Neuronal stem cell (in vitro differentiated cells): ENCODE results near the gene CCDC127.

ENCODE experiments used
- DNase-seq: peaks from one replicate; pipeline ENCODE4 v3.0.0-alpha.2; 2013; ENCODE audit warnings: low spot score
- H2AFZ ChIP-seq: one replicate; pipeline ENCODE4 v1.6.1; 2013; ENCODE audit warnings: mild to moderate bottlenecking, low read length, inconsistent platforms
- H2AK5ac ChIP-seq: 2 replicates; pipeline ENCODE4 v1.6.1; 2013; ENCODE audit warnings: low read depth, mild to moderate bottlenecking, inconsistent platforms, low read length, moderate library complexity, mixed read lengths
- H2BK120ac ChIP-seq: 2 replicates; pipeline ENCODE4 v1.6.1; 2013; ENCODE audit warnings: low read depth, mild to moderate bottlenecking, inconsistent platforms, low read length, moderate library complexity, mixed read lengths
- H2BK12ac ChIP-seq: one replicate; pipeline ENCODE4 v1.6.1; 2013; ENCODE audit warnings: low read length, inconsistent platforms
- H2BK15ac ChIP-seq: 2 replicates; pipeline ENCODE4 v1.6.1; 2013; ENCODE audit warnings: mild to moderate bottlenecking, low read length, inconsistent platforms, mixed read lengths
- H2BK5ac ChIP-seq: one replicate; pipeline ENCODE4 v1.6.1; 2013; ENCODE audit warnings: inconsistent platforms, mild to moderate bottlenecking, low read length, moderate library complexity
- H3K14ac ChIP-seq: one replicate; pipeline ENCODE4 v1.6.1; 2013; ENCODE audit warnings: low read length, inconsistent platforms
- H3K18ac ChIP-seq: 2 replicates; pipeline ENCODE4 v1.6.1; 2013; ENCODE audit warnings: low read length, inconsistent platforms
- H3K23ac ChIP-seq: 2 replicates; pipeline ENCODE4 v1.6.1; 2013; ENCODE audit warnings: low read depth, mild to moderate bottlenecking, mixed read lengths, low read length, inconsistent platforms; ENCODE audit not compliant: poor library complexity
- H3K27ac ChIP-seq: replicated peaks from 3 replicates; pipeline ENCODE4 v1.5.1; 2013; ENCODE audit warnings: low read length, inconsistent platforms
- H3K27me3 ChIP-seq, 3 experiments: 2 replicates each; pipeline ENCODE4 v1.6.1; 2013; ENCODE audit warnings: low read length in 3 of 3, mild to moderate bottlenecking in 2 of 3, inconsistent platforms in 1 of 3, low read depth in 1 of 3, mixed read lengths in 1 of 3, moderate library complexity in 1 of 3; ENCODE audit not compliant: control insufficient read depth in 3 of 3, insufficient read depth in 3 of 3
- H3K36me3 ChIP-seq, 2 donors: replicated peaks in 1 of 2; 2 replicates each; pipeline ENCODE4 v1.6.1; 2013; ENCODE audit warnings: low read length in 2 of 2; ENCODE audit not compliant: control insufficient read depth in 2 of 2, insufficient read depth in 2 of 2
- H3K4ac ChIP-seq: 2 replicates; pipeline ENCODE4 v1.6.1; 2013; ENCODE audit warnings: inconsistent platforms, mild to moderate bottlenecking, low read length, moderate library complexity
- H3K4me1 ChIP-seq, 2 donors: 1 replicate in 1 of 2; 2 replicates in 1 of 2; pipeline ENCODE4 v1.6.1; 2013; ENCODE audit warnings: low read length in 2 of 2, low read depth in 1 of 2; ENCODE audit not compliant: control insufficient read depth in 2 of 2, insufficient read depth in 1 of 2
- H3K4me2 ChIP-seq: one replicate; pipeline ENCODE4 v1.6.1; 2013; ENCODE audit warnings: mild to moderate bottlenecking, low read length, inconsistent platforms; ENCODE audit not compliant: insufficient read depth, poor library complexity, severe bottlenecking
- H3K4me3 ChIP-seq, 2 donors: 2 replicates each; pipeline ENCODE4 v1.5.1; 2013; ENCODE audit warnings: low read length in 2 of 2, mild to moderate bottlenecking in 2 of 2, inconsistent platforms in 1 of 2, moderate library complexity in 1 of 2
- H3K79me1 ChIP-seq: one replicate; pipeline ENCODE4 v1.6.1; 2013; ENCODE audit warnings: low read depth, mild to moderate bottlenecking, inconsistent platforms, low read length, moderate library complexity
- H3K9ac ChIP-seq: one replicate; pipeline ENCODE4 v1.6.1; 2013; ENCODE audit warnings: mild to moderate bottlenecking, low read depth, low read length, inconsistent platforms; ENCODE audit not compliant: poor library complexity
- H3K9me3 ChIP-seq, 2 donors: replicated peaks in 1 of 2; 2 replicates each; pipeline versions ENCODE3 to v1.6.1; 2013; ENCODE audit warnings: low read length in 2 of 2, mild to moderate bottlenecking in 2 of 2, inconsistent platforms in 1 of 2, low read depth in 1 of 2, mixed read lengths in 1 of 2, moderate library complexity in 1 of 2; ENCODE audit not compliant: control insufficient read depth in 2 of 2, insufficient read depth in 1 of 2
- H4K8ac ChIP-seq: one replicate; pipeline ENCODE4 v1.6.1; 2013; ENCODE audit warnings: low read depth, mild to moderate bottlenecking, inconsistent platforms, low read length, moderate library complexity
- H4K91ac ChIP-seq: one replicate; pipeline ENCODE4 v1.6.1; 2013; ENCODE audit warnings: low read length, low read depth, mild to moderate bottlenecking, inconsistent platforms; ENCODE audit not compliant: poor library complexity
- WGBS, 2 donors: extraction: QIAGEN DNeasy Blood & Tissue Kit; methylation state at CpG; one replicate each; pipeline ENCODE4 v1.1.7; 2013; ENCODE audit warnings: missing lambda C conversion rate in 2 of 2, mixed read lengths in 1 of 2; ENCODE audit not compliant: insufficient read length in 2 of 2, insufficient replicate concordance in 1 of 2; ENCODE audit errors: extremely low coverage in 2 of 2; 5-methylcytosine and 5-hydroxymethylcytosine counted together

CCDC127 gene

GRCh38 chr5:201672-202071 is 16.3 kb downstream of the CCDC127 start:
- no peak overlapping the region for H2BK5ac ChIP-seq
- no peak overlapping the region for H3K18ac ChIP-seq
- peaks cover 19 to 47% of the 10 kb centered on the region in 2 donors for H3K36me3 ChIP-seq
- H3K27me3 ChIP-seq, result no peaks in the 10 kb centered on the region
- H4K91ac ChIP-seq, result no peak overlapping the region
- H3K27ac ChIP-seq, result no peak overlapping the region
- H2BK120ac ChIP-seq, result no peak overlapping the region
- no peak overlapping the region for H3K4ac ChIP-seq
- DNase-seq, result no peak
- peaks cover 2 to 8% of the 10 kb centered on the region in 2 donors for H3K4me1 ChIP-seq
- H4K8ac ChIP-seq, result no peak overlapping the region
- no CpG with 5 or more reads among the region's 8 CpGs for WGBS, 2 donors
- H3K9ac ChIP-seq, result no peak overlapping the region
- peaks cover 0 to 2% of the 10 kb centered on the region in 2 donors for H3K9me3 ChIP-seq
- H3K79me1 ChIP-seq, result peaks cover 18% of the 10 kb centered on the region
- no peak overlapping the region for H2AK5ac ChIP-seq
- no peak overlapping the region for H3K4me2 ChIP-seq
- H2AFZ ChIP-seq, result no peak overlapping the region
- no peak overlapping the region for H3K14ac ChIP-seq
- H3K4me3 ChIP-seq, result no peak overlapping the region
- H2BK12ac ChIP-seq, result no peak overlapping the region
- no peak overlapping the region for H3K23ac ChIP-seq
- H2BK15ac ChIP-seq, result no peak overlapping the region

GRCh38 chr5:200985-201384 is 17.0 kb downstream of the CCDC127 start:
- no peak overlapping the region for H2BK12ac ChIP-seq

GRCh38 chr5:199950-200645 is 17.9 kb downstream of the CCDC127 start:
- DNase-seq, result no peak
- peak overlapping the region; percentile 12 for H3K9ac ChIP-seq
- peak overlapping the region; percentile 81 for H2AK5ac ChIP-seq
- peak overlapping the region; percentile 47 for H2BK15ac ChIP-seq
- peaks cover 0 to 2% of the 10 kb centered on the region in 2 donors for H3K9me3 ChIP-seq
- peaks cover 7 to 8% of the 10 kb centered on the region in 2 donors for H3K4me1 ChIP-seq
- no peak overlapping the region for H2AFZ ChIP-seq
- no peak overlapping the region for H2BK12ac ChIP-seq
- H3K79me1 ChIP-seq, result peaks cover 16% of the 10 kb centered on the region
- H3K4me2 ChIP-seq, result no peak overlapping the region
- peaks cover 13 to 32% of the 10 kb centered on the region in 2 donors for H3K36me3 ChIP-seq
- H2BK120ac ChIP-seq, result no peak overlapping the region
- H3K27ac ChIP-seq, result peak overlapping the region; percentile 45
- no peak overlapping the region for H3K14ac ChIP-seq
- H2BK5ac ChIP-seq, result no peak overlapping the region
- H4K8ac ChIP-seq, result peak overlapping the region; percentile 24
- H3K4ac ChIP-seq, result no peak overlapping the region
- no peaks in the 10 kb centered on the region for H3K27me3 ChIP-seq
- WGBS, 2 donors, result no CpG with 5 or more reads among the region's 23 CpGs
- peak overlapping the region; percentile 65 for H3K18ac ChIP-seq
- no peak overlapping the region for H3K4me3 ChIP-seq
- peak overlapping the region; percentile 57 for H3K23ac ChIP-seq
- no peak overlapping the region for H4K91ac ChIP-seq

More at GRCh38 chr5:200985-201384, 17.0 kb downstream of the CCDC127 start:
- Histone ChIP-seq H3K4ac (no peak overlapping the region), H3K79me1 (peaks cover 18% of the 10 kb centered on the region), H2AFZ (no peak overlapping the region), H3K23ac (no peak overlapping the region), H2BK15ac (no peak overlapping the region), H3K9ac (no peak overlapping the region), H3K14ac (no peak overlapping the region), H2BK5ac (no peak overlapping the region), H2AK5ac (no peak overlapping the region), H3K36me3 (peaks cover 19 to 40% of the 10 kb centered on the region in 2 donors), H3K27me3 (no peaks in the 10 kb centered on the region), H3K4me3 (no peak overlapping the region), H3K4me2 (no peak overlapping the region), H4K8ac (no peak overlapping the region), H3K27ac (no peak overlapping the region), H4K91ac (no peak overlapping the region), H3K4me1 (peaks cover 5 to 8% of the 10 kb centered on the region in 2 donors), H3K18ac (no peak overlapping the region), H2BK120ac (no peak overlapping the region), H3K9me3 (peaks cover 0 to 2% of the 10 kb centered on the region in 2 donors)
- no peak for DNase-seq
- WGBS, 2 donors, result no CpG with 5 or more reads among the region's 4 CpGs

DNA sequence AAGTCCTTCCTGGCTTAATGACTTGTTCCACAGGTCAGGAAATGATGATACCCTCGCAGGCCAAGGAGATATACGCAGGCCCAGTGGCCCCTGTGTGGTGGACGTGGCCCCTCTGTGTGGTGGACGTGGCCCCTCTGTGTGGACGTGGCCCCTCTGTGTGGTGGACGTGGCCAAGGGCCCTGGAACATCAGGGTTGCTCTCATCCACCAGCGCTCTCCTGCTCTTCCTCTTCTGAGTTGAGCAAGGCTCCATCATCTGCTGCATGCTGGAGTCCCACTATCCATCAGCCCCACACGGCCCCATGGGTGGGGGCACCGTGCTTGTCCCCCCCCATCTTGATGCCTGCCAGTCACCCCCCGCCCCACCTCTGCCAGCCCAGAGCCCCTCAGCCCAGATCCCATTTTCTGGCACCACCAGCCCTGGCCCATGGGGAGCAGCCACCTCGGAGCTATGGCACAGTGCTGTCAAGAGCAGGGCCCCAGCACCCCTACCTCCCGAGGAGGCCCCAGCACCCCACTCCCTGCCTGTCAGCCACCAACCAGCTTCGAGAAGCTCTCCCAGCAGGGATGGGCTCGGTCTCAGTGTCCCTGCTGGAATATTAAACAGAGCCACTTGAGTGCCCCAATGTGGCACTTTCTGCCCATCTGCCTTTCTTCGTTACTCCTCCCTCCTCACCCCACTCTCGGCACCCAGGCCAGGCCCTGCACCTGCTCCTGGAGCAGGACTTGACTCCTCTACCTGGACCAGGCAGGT is 18.6 kb downstream of the CCDC127 start:
- Histone ChIP-seq H3K23ac (peak overlapping the region; percentile 57), H3K9ac (no peak overlapping the region), H2AFZ (no peak overlapping the region), H3K4me1 (peaks cover 7 to 8% of the 10 kb centered on the region in 2 donors), H3K4me2 (no peak overlapping the region), H3K9me3 (peaks cover 0 to 2% of the 10 kb centered on the region in 2 donors), H3K27me3 (no peaks in the 10 kb centered on the region), H3K4ac (no peak overlapping the region), H3K4me3 (no peak overlapping the region), H3K18ac (peak overlapping the region; percentile 65), H2BK120ac (no peak overlapping the region), H2BK5ac (peak overlapping the region; percentile 48), H4K8ac (no peak overlapping the region), H2BK15ac (peak overlapping the region; percentile 47), H3K14ac (no peak overlapping the region), H4K91ac (no peak overlapping the region), H3K36me3 (peaks cover 11 to 24% of the 10 kb centered on the region in 2 donors), H3K27ac (peak overlapping the region; percentile 45), H2BK12ac (no peak overlapping the region), H3K79me1 (peaks cover 16% of the 10 kb centered on the region), H2AK5ac (peak overlapping the region; percentile 81)
- no CpG with 5 or more reads among the region's 16 CpGs for WGBS, 2 donors
- DNase-seq, result no peak
